Left renal pelvis (tissue), 4 donors: ENCODE data around the gene TUBD1. TPM values are rescaled to one million over a fixed set of nuclear protein-coding genes. Genes with fewer than 3 reads are reported as not detected.
"Not testable (repeated sequence)": the region's sequence is repeated elsewhere in the genome, so short reads cannot be mapped to it uniquely, and the experiment has no call there.

Source experiments
- DNase-seq, 4 donors: peaks; one replicate each; pipeline ENCODE4 v3.0.0-alpha.2; 2013; ENCODE audit warnings: low read depth in 4 of 4, low spot score in 3 of 4
- polyA plus RNA-seq, 4 donors: library from polyadenylated mRNA; unstranded; fragments of 120-200 nt; gene quantifications; one replicate each; pipeline ENCODE4 v1.2.1, GENCODE V29; 2013; ENCODE audit not compliant: insufficient read length in 4 of 4

The TUBD1 gene, protein sequence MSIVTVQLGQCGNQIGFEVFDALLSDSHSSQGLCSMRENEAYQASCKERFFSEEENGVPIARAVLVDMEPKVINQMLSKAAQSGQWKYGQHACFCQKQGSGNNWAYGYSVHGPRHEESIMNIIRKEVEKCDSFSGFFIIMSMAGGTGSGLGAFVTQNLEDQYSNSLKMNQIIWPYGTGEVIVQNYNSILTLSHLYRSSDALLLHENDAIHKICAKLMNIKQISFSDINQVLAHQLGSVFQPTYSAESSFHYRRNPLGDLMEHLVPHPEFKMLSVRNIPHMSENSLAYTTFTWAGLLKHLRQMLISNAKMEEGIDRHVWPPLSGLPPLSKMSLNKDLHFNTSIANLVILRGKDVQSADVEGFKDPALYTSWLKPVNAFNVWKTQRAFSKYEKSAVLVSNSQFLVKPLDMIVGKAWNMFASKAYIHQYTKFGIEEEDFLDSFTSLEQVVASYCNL
- polyA plus RNA-seq: 10 to 100 TPM; 12.7 to 19.4 (median 18.4) TPM

- DNase-seq: peak; percentile 98 to 99 (median 98)
Measured at GRCh38 chr17:59892924-59893675, at the start of gene TUBD1, which contains the start of gene RPS6KB1. TSS of gene TUBD1 (minus strand) at chr17:59892943. CDS start at chr17:59891002, 1,941 bp downstream. TSS of gene RPS6KB1 (plus strand) at chr17:59893121. CDS start at chr17:59893185, 64 bp downstream.

DNA sequence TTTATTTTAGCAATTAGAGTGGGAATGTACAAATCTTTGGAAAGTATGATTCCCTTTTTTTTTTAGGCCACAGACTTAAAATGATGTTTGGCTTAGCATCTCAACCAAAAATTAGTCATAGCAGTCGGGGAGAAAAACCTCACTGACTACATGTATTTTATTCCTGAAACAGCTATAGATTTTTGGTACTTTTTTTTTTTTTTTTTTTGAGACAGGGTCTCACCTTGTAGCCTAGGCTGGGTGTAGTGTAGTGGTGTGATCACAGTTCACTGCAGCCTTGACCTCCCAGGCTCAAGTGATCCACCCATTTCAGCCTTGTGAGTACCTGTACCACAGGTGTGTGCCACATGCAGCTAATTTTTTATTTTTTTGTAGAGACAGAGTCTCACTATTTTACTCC, 48.4 kb upstream of the TUBD1 start:
- DNase-seq: no peak

DNA sequence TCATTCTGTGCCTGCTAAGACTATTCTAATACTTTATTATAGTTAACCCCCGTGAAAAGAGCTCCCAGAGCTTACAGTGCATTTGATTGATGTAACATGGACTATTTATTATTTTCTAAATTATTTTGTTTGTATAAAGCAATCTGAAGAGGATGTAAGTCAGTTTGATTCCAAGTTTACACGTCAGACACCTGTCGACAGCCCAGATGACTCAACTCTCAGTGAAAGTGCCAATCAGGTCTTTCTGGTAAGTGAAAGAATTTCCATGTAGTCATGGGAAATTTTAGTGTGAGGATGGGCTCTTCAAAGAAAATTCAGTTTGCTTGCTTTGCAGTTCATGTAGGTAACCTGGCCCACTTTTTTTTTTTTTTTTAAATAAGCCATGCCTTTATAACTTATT, 48.0 kb upstream of the TUBD1 start:
- not testable (repeated sequence) for DNase-seq

DNA sequence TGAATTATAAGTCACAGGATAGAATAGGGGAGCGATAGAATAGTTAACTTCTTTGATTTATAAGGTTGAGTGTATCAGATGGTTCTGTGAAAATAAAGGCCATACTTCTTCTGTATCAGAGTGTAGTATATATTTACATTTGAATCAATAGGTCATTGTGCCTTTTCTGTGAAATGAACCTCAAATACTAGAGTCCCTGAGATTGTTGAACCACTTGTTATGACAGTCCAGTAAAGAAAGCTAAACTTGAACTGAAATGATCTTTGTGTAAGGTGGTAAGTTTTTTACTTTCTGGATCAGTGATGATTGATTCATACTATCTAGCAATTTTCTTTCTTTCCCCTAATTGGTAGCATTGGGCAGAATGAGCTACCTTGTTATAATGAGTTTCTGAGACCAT, 40.6 kb upstream of the TUBD1 start:
- DNase-seq: not testable (repeated sequence)

GRCh38 chr17:59930768-59931167, 38.0 kb upstream of the TUBD1 start:
- DNase-seq: not testable (repeated sequence)

GRCh38 chr17:59930121-59930520, 37.4 kb upstream of the TUBD1 start:
- not testable (repeated sequence) for DNase-seq

DNA sequence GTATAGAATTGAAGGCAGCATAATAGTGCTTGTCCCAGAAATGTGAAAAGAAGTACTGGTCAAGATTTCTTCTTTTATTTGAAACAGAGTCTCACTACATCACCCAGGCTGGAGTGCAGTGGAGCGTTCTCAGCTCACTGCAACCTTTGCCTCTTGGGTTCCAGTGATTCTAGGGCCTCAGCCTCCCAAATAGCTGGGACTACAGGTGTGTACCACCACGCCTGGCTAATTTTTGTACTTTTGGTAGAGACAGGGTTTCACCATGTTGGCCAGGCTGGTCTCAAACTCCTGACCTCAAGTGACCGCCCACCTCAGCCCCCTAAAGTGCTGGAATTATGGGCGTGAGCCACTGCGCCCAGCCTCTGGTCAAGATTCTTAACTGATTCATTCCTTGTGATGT, 27.9 kb upstream of the TUBD1 start:
- not testable (repeated sequence) for DNase-seq

- DNase-seq: no peak
Measured at GRCh38 chr17:59916446-59916845, 23.7 kb upstream of the TUBD1 start.

DNA sequence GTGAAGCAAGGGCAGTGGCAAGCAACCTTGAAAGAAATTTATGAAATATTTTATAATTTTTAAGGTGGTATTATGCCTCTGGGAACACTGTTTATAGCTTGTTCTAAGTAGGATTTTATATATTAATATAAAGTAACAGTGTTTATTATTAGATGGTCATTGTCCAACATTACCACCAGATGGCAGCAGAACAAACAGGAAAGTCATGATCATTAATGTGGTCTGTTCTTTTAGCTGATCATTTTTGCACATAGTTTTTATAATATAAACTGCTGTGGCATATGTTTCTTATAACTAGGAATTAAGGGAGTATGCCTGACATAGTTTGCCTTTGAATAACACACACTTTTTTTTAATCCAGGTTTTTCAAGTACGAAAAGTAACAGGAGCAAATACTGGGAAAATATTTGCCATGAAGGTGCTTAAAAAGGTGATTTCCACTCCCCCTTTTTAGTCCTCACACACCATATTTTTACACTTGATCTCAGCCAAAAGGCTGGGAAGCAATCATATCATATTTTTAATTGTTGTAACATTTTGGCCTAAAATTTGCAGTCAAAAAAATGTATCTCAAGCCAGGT, 21.6 kb upstream of the TUBD1 start:
- DNase-seq: peak in 1 of 4 donors; percentile 6

GRCh38 chr17:59907467-59907866, 14.7 kb upstream of the TUBD1 start:
- no peak for DNase-seq

- no peak for DNase-seq
Measured at GRCh38 chr17:59903455-59903854, 10.7 kb upstream of the TUBD1 start.

DNA sequence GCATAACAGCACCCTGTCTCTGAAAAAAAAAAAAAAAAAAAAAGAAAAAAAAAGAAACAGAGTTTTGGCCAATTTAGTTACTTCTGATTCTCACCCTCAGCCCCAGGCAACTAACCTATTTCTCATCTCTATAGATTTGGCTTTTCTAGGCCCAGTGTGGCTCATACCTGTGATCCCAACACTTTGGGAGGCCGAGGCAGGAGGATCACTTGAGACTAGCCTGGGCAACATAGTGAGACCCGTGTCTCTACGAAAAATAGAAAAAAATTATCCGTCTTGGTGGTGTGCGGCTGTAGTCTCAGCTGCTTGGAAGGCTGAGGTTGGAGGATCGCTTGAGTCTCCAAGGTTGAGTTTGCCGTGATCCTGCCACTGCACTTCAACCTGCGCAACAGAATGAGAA, 8.9 kb upstream of the TUBD1 start:
- no peak for DNase-seq

DNA sequence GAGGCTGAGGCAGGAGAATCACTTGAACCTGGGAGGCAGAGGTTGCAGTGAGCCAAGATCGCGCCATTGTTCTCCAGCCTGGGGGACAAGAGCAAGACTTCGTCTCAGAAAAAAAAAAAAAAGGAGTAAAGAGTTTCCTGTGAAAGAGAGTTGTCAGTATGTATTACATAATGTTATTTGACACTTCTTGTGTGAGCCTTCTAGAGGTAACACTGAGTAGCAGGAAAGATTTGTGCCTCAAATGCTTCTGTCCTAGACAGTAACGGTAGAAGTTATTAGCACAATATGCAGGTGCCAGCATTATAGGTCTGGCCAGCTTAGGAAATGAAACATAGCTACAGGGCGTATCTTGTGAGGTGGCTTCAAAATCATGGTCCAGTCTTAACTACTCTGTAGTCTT, 6.4 kb upstream of the TUBD1 start:
- no peak for DNase-seq

GRCh38 chr17:59897090-59897489, 4.3 kb upstream of the TUBD1 start:
- no peak for DNase-seq

GRCh38 chr17:59893676-59894100, 945 bp upstream of the TUBD1 start:
- DNase-seq: peak in 1 of 4 donors; percentile 49

GRCh38 chr17:59892251-59892923, 356 bp downstream of the TUBD1 start:
- DNase-seq: no peak

DNA sequence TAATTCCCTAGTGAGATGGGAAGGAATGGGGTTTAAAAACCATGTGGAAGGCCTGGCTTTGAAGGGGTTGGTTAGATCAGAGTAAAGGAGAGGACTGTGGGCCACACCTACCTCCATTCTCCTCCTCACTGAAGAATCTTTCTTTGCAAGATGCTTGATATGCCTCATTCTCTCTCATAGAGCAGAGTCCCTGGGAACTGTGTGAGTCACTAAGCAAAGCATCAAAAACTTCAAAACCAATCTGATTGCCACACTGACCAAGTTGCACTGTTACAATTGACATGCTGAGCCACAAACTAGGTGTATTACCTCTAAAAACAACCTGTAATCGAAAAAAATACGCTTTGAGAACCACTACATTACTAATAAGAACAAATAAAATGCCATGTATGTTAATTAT, 2.0 kb downstream of the TUBD1 start:
- no peak for DNase-seq

- DNase-seq: no peak
Measured at GRCh38 chr17:59888145-59888750, 4.5 kb downstream of the TUBD1 start.

DNA sequence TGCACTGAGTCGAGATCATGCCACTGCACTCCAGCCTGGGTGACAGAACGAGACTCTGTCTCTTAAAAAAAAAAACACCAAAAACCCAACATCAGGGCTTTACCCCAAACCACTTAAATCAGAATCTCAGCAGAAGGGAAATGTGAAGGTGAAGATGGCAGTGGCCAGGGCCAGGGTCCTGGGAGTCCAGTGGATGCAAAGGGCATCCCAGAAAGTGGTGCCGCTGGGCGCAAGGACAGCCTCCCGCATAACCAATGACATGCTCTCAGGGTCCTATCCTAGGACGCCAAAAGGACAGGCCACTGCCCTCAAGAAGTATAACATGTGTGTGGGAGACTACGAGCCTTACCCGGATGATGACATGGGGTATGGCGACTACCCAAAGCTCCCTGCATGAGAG, 7.9 kb downstream of the TUBD1 start:
- DNase-seq: no peak

GRCh38 chr17:59878624-59879023, 14.1 kb downstream of the TUBD1 start:
- DNase-seq: no peak
